ENCODE results near the gene WASHC4.

Gene WASHC4

DNA sequence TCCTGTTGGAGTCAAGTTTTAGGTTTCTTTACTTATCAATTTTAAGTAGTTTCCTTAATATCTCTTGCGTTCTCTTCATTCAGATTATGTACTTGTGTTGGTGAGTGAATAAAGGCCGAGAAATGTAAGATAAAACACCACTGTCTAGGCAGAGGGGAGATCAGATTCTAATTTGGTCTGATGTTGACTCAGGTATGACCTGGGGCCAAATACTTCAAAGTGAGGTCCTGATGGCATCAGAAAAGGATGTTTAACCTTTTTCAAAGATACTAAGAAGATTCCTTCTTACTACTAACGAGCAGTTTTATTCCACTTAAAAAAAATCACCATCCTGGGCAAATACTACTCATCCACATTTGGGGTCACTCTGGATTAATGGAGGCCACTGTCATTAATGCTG is 101.6 kb downstream of the WASHC4 start:
- DNase-seq: no peak

DNA sequence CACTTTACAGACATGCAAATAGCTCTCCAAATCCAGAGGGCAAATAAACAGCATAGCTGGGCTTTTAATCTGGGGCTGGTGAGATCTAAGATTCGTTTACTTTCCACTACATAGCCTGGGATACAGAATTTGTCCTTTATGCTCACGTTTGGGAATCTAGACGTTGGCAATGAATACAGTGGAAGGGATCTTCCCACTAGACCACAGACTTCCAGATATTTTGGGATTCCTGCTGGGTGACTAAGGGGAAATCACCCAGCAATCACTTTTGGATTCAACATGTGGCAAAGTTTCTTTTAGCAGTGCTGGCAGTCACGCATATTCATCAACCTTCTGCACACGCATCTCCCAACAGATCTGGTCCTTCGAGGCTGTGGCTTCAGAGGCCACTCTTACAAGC is 104.9 kb downstream of the WASHC4 start:
- no peak for DNase-seq

DNA sequence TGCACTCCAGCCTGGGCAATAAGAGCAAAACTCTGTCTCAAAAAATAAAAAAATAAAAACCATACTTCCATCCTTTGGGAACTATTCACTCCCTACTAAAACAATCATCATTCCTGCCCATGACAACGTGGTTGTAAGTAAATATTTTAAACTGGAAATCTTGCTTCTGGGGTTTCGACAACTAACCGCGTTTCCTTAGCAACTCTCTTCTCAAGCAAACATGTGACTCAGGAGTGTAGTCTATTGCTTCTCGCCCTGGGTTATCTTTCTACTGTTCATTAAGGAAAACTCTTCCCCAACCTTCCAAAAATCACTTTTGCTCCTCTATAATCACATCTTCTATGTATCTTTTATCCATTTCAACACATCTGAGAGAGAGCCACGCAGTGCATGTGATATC is 106.6 kb downstream of the WASHC4 start:
- DNase-seq: no peak

DNA sequence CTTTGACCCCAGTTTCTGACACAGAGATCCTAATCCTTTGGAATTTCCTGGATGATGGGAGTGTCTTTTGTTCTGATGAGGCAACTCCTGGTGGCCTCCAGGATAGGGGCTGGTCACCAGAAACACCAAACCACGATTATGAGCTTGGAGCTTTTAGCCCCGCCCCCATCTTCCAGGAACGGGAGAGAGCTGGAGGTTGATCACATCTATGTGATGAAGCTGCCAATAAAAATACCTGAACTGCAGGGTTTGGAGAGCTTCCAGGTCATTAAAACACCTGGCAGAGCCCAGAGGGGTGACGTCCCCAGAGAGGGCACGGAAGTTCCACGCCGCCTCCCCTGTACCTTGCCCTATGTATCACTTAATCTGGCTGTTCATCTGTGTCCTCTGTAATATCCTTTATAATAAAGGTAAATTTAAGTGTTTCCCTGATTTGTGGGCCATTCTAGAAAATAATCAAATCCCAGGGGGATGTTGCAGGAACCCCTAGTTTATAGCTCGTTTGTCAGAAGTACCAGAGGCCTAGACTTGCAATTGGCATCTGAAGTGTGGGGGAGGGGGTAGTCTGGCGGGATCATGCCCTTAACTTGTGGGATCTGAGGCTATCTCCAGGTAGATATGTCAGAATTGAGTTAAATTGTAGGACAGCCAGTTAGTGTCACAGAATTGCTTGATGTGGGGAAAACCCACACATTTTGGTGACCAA is 107.3 kb downstream of the WASHC4 start:
- no peak for DNase-seq

DNA sequence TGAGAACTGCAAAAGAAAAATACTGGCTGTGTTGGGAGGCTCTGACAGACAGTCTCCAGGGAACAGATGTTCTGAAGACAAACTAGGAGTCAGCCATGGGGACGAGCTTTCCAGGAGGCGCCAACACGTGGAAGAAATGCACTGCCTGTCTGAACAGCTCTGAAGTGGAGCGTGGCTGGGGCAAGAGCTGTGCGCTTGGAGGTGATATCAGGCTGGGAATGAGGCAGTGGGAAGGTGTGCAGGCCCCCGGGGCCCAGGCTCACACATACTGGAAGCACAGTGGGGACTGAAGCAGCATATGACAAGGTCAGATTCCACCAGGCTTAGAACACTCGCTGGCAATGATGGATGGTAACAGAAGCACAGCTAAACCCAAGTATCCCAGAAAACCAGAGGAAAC is 110.9 kb downstream of the WASHC4 start:
- no peak for DNase-seq

Measured in activated CD4-positive, CD25-positive, alpha-beta regulatory T cell treated with anti-CD3 and anti-CD28 coated beads, Interleukin-2, amount 50 U/mL, for 72 hours (primary cell).